ENCODE measurements around the gene UQCRHL. TPM values are rescaled to one million over a fixed set of nuclear protein-coding genes. Genes with fewer than 3 reads are reported as not detected.
A peak's percentile ranks its signal among the peaks of the same experiment; 100 is the strongest.

The UQCRHL gene
- total and polyA plus RNA-seq, 10 of the 15 experiments (the other 5 are each of a cell fraction or from before 2014, with no cell fraction given): 1.4 to 17.3 (median 5.7) TPM

DNA sequence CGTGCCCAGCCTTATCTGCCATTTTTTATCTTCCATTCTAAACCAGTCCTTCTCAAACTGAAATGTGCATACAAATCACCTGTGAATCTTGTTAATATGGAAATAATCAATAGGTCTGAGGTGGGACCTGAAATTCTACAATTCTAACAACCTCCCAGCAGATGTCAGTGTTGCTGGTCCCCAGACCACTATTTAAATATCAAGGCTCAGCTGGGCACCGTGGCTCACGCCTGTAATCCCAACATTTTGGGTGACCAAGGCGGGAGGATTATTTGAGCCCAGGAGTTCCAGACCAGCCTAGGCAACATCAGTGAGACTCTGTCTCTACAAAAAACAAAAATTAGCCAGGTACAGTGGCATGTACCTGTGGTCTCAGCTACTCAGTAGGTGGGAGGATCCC lies 4.1 kb downstream of the UQCRHL start (continued):
- TF ChIP-seq FOXK2 (IDR thresholded peaks at IDR 0.05): no peak
- no peak for TF ChIP-seq HDAC6 (IDR thresholded peaks at IDR 0.05; ENCODE audit: unreplicated experiment)
- no peak for TF ChIP-seq NRF1 (conservative IDR thresholded peaks at IDR 0.05; ENCODE audit: low read depth, low read length)
- TF ChIP-seq MXI1 (IDR thresholded peaks at IDR 0.05; ENCODE audit: low read depth, low read length): no peak
- no peak for TF ChIP-seq NR2C1 (IDR thresholded peaks at IDR 0.05)
- TF ChIP-seq, protein P1, sequence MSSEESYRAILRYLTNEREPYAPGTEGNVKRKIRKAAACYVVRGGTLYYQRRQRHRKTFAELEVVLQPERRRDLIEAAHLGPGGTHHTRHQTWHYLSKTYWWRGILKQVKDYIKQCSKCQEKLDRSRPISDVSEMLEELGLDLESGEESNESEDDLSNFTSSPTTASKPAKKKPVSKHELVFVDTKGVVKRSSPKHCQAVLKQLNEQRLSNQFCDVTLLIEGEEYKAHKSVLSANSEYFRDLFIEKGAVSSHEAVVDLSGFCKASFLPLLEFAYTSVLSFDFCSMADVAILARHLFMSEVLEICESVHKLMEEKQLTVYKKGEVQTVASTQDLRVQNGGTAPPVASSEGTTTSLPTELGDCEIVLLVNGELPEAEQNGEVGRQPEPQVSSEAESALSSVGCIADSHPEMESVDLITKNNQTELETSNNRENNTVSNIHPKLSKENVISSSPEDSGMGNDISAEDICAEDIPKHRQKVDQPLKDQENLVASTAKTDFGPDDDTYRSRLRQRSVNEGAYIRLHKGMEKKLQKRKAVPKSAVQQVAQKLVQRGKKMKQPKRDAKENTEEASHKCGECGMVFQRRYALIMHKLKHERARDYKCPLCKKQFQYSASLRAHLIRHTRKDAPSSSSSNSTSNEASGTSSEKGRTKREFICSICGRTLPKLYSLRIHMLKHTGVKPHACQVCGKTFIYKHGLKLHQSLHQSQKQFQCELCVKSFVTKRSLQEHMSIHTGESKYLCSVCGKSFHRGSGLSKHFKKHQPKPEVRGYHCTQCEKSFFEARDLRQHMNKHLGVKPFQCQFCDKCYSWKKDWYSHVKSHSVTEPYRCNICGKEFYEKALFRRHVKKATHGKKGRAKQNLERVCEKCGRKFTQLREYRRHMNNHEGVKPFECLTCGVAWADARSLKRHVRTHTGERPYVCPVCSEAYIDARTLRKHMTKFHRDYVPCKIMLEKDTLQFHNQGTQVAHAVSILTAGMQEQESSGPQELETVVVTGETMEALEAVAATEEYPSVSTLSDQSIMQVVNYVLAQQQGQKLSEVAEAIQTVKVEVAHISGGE (CRISPR knock-in tag; IDR thresholded peaks at IDR 0.05): no peak
- peak; percentile 51; the same call in 1 of the 2 replicates for TF ChIP-seq SMC3 (IDR thresholded peaks at IDR 0.05; ENCODE audit: borderline replicate concordance, low read length)
- TF ChIP-seq CHD2 (IDR thresholded peaks at IDR 0.05; ENCODE audit: borderline replicate concordance, low read depth, low read length): no peak
- no peak for TF ChIP-seq ZNF207 (IDR thresholded peaks at IDR 0.05; ENCODE audit: borderline replicate concordance)
- TF ChIP-seq, protein P2, sequence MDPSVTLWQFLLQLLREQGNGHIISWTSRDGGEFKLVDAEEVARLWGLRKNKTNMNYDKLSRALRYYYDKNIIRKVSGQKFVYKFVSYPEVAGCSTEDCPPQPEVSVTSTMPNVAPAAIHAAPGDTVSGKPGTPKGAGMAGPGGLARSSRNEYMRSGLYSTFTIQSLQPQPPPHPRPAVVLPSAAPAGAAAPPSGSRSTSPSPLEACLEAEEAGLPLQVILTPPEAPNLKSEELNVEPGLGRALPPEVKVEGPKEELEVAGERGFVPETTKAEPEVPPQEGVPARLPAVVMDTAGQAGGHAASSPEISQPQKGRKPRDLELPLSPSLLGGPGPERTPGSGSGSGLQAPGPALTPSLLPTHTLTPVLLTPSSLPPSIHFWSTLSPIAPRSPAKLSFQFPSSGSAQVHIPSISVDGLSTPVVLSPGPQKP (IDR thresholded peaks at IDR 0.05; ENCODE audit: low read depth, low read length): no peak
- TF ChIP-seq ESRRA (IDR thresholded peaks at IDR 0.05; ENCODE audit: low read length): no peak
- no peak for TF ChIP-seq DPF2 (IDR thresholded peaks at IDR 0.05)
- TF ChIP-seq POU2F2 (IDR thresholded peaks at IDR 0.05; ENCODE audit: borderline replicate concordance, low read depth, low read length): peak; percentile 17; the same call in 1 of the 3 replicates
- no peak for TF ChIP-seq SRF (IDR thresholded peaks at IDR 0.05; ENCODE audit: low read depth in 2 of 2, low read length in 2 of 2)
- TF ChIP-seq BHLHE40 (IDR thresholded peaks at IDR 0.05; ENCODE audit: borderline replicate concordance in 1 of 2, low read depth in 2 of 2, low read length in 1 of 2): no peak
- no peak for TF ChIP-seq SPI1 (IDR thresholded peaks at IDR 0.05; ENCODE audit: borderline replicate concordance, insufficient read depth, low read depth, low read length)
- TF ChIP-seq RCOR1 (conservative IDR thresholded peaks at IDR 0.05; ENCODE audit: low read depth, low read length): no peak
